Activated CD4-positive, CD25-positive, alpha-beta regulatory T cell treated with anti-CD3 and anti-CD28 coated beads, Interleukin-2, amount 50 U/mL, for 16 hours (primary cell): ENCODE results near the gene PRPSAP2.
"Not testable (repeated sequence)": the region's sequence is repeated elsewhere in the genome, so short reads cannot be mapped to it uniquely, and the experiment has no call there.

Experiments used
- DNase-seq: peaks from one replicate; pipeline ENCODE4 v3.0.0-alpha.2; 2020; ENCODE audit warnings: low read depth, low spot score

The PRPSAP2 gene

GRCh38 chr17:18937981-18938691 is 80.2 kb downstream of the PRPSAP2 start:
- DNase-seq = no peak

GRCh38 chr17:18938692-18939023 is 80.7 kb downstream of the PRPSAP2 start:
- no peak for DNase-seq

- DNase-seq = no peak
Measured at GRCh38 chr17:18944646-18945045, 86.7 kb downstream of the PRPSAP2 start.

GRCh38 chr17:18946536-18946935 is 88.6 kb downstream of the PRPSAP2 start:
- DNase-seq = no peak

- DNase-seq = no peak
Measured at GRCh38 chr17:18947866-18948265, 89.9 kb downstream of the PRPSAP2 start.

- no peak for DNase-seq
Measured at GRCh38 chr17:18948476-18949006, 90.6 kb downstream of the PRPSAP2 start.

- no peak for DNase-seq
Measured at GRCh38 chr17:18949566-18949965, 91.6 kb downstream of the PRPSAP2 start.

GRCh38 chr17:18950346-18950745 is 92.4 kb downstream of the PRPSAP2 start:
- no peak for DNase-seq

GRCh38 chr17:18950944-18951905 is 93.3 kb downstream of the PRPSAP2 start:
- DNase-seq = no peak

GRCh38 chr17:18951941-18952842 is 94.3 kb downstream of the PRPSAP2 start, which contains the start of gene SLC5A10:
Gene SLC5A10, plus strand, starts transcription at chr17:18952165. Its CDS starts 41 bp downstream, at chr17:18952206.
- no peak for DNase-seq

GRCh38 chr17:18953231-18953728 is 95.3 kb downstream of the PRPSAP2 start:
- no peak for DNase-seq

- DNase-seq = no peak
Measured at GRCh38 chr17:18954321-18954720, 96.4 kb downstream of the PRPSAP2 start.

- no peak for DNase-seq
Measured at GRCh38 chr17:18955009-18955408, 97.1 kb downstream of the PRPSAP2 start.

- not testable (repeated sequence) for DNase-seq
Measured at GRCh38 chr17:18956021-18956420, 98.1 kb downstream of the PRPSAP2 start.

- DNase-seq = no peak
Measured at GRCh38 chr17:18956581-18956980, 98.7 kb downstream of the PRPSAP2 start.

GRCh38 chr17:18957831-18958230 is 99.9 kb downstream of the PRPSAP2 start:
- no peak for DNase-seq

GRCh38 chr17:18958611-18959010 is 100.7 kb downstream of the PRPSAP2 start:
- DNase-seq = no peak

- DNase-seq = no peak
Measured at GRCh38 chr17:18959071-18959844, 101.3 kb downstream of the PRPSAP2 start.

GRCh38 chr17:18959845-18960240 is 101.9 kb downstream of the PRPSAP2 start:
- DNase-seq = no peak

- DNase-seq = no peak
Measured at GRCh38 chr17:18960241-18960665, 102.3 kb downstream of the PRPSAP2 start.
